ENCODE results near the gene HECTD4.

HECTD4 gene

GRCh38 chr12:112179341-112179740 is 202.9 kb downstream of the HECTD4 start:
- Histone ChIP-seq H3K36me3 (ENCODE audit: insufficient read depth, low read length) (peaks cover 71% of the 10 kb centered on the region), H3K27ac (ENCODE audit: low read depth, low read length, poor library complexity, severe bottlenecking) (no peak overlapping the region), H3F3A (ENCODE audit: insufficient read depth, low read length) (no peaks in the 10 kb centered on the region), H3K9ac (ENCODE audit: low read length) (no peak overlapping the region), H3K4me1 (ENCODE audit: insufficient read depth, low read length, severe bottlenecking) (no peaks in the 10 kb centered on the region), H4K20me1 (ENCODE audit: insufficient read depth, low read length) (no peaks in the 10 kb centered on the region), H2AFZ (ENCODE audit: low read length) (no peak overlapping the region), H3K9me3 (ENCODE audit: low read length) (no peaks in the 10 kb centered on the region), H3K4me2 (ENCODE audit: low read length) (no peak overlapping the region), H3K79me2 (ENCODE audit: insufficient read depth, low read length) (no peaks in the 10 kb centered on the region), H3K9me2 (ENCODE audit: low read depth, low read length) (no peaks in the 10 kb centered on the region), H3K27me3 (ENCODE audit: insufficient read depth, low read length) (no peaks in the 10 kb centered on the region), H3K4me3 (ENCODE audit: low read depth, low read length, poor library complexity, severe bottlenecking) (no peak overlapping the region)
- TF ChIP-seq CTCF (IDR thresholded peaks at IDR 0.05; ENCODE audit: low read length) (no peak), EZH2 (IDR thresholded peaks at IDR 0.05; ENCODE audit: borderline replicate concordance, low read length) (no peak)

GRCh38 chr12:112178796-112179195 is 203.4 kb downstream of the HECTD4 start:
- no peaks in the 10 kb centered on the region for H4K20me1 ChIP-seq (ENCODE audit: insufficient read depth, low read length)
- H3K9me2 ChIP-seq (ENCODE audit: low read depth, low read length), result no peaks in the 10 kb centered on the region
- H3K27ac ChIP-seq (ENCODE audit: low read depth, low read length, poor library complexity, severe bottlenecking), result no peak overlapping the region
- no peak overlapping the region for H3K4me3 ChIP-seq (ENCODE audit: low read depth, low read length, poor library complexity, severe bottlenecking)
- H3K9ac ChIP-seq (ENCODE audit: low read length), result no peak overlapping the region
- no peak for TF ChIP-seq EZH2 (IDR thresholded peaks at IDR 0.05; ENCODE audit: borderline replicate concordance, low read length)
- no peak for TF ChIP-seq CTCF (IDR thresholded peaks at IDR 0.05; ENCODE audit: low read length)
- no peaks in the 10 kb centered on the region for H3F3A ChIP-seq (ENCODE audit: insufficient read depth, low read length)
- no peak overlapping the region for H2AFZ ChIP-seq (ENCODE audit: low read length)
- no peak overlapping the region for H3K4me2 ChIP-seq (ENCODE audit: low read length)
- no peaks in the 10 kb centered on the region for H3K4me1 ChIP-seq (ENCODE audit: insufficient read depth, low read length, severe bottlenecking)
- H3K79me2 ChIP-seq (ENCODE audit: insufficient read depth, low read length), result no peaks in the 10 kb centered on the region
- peaks cover 69% of the 10 kb centered on the region for H3K36me3 ChIP-seq (ENCODE audit: insufficient read depth, low read length)
- H3K9me3 ChIP-seq (ENCODE audit: low read length), result no peaks in the 10 kb centered on the region
- no peaks in the 10 kb centered on the region for H3K27me3 ChIP-seq (ENCODE audit: insufficient read depth, low read length)

GRCh38 chr12:112176321-112177010 is 205.8 kb downstream of the HECTD4 start:
- no peaks in the 10 kb centered on the region for H3K9me2 ChIP-seq (ENCODE audit: low read depth, low read length)
- H3K79me2 ChIP-seq (ENCODE audit: insufficient read depth, low read length), result no peaks in the 10 kb centered on the region
- H3K4me2 ChIP-seq (ENCODE audit: low read length), result no peak overlapping the region
- no peaks in the 10 kb centered on the region for H3K27me3 ChIP-seq (ENCODE audit: insufficient read depth, low read length)
- H3K36me3 ChIP-seq (ENCODE audit: insufficient read depth, low read length), result peaks cover 60% of the 10 kb centered on the region
- H2AFZ ChIP-seq (ENCODE audit: low read length), result no peak overlapping the region
- H3K9ac ChIP-seq (ENCODE audit: low read length), result no peak overlapping the region
- no peaks in the 10 kb centered on the region for H3K9me3 ChIP-seq (ENCODE audit: low read length)
- H4K20me1 ChIP-seq (ENCODE audit: insufficient read depth, low read length), result no peaks in the 10 kb centered on the region
- no peak overlapping the region for H3K4me3 ChIP-seq (ENCODE audit: low read depth, low read length, poor library complexity, severe bottlenecking)
- H3K4me1 ChIP-seq (ENCODE audit: insufficient read depth, low read length, severe bottlenecking), result no peaks in the 10 kb centered on the region
- no peaks in the 10 kb centered on the region for H3F3A ChIP-seq (ENCODE audit: insufficient read depth, low read length)
- no peak overlapping the region for H3K27ac ChIP-seq (ENCODE audit: low read depth, low read length, poor library complexity, severe bottlenecking)
- TF ChIP-seq CTCF (IDR thresholded peaks at IDR 0.05; ENCODE audit: low read length), result no peak
- no peak for TF ChIP-seq EZH2 (IDR thresholded peaks at IDR 0.05; ENCODE audit: borderline replicate concordance, low read length)
